Stimulated activated CD4-positive, alpha-beta T cell treated with anti-CD3 and anti-CD28 coated beads, Interleukin-4, amount 100 ng/mL, for 24 hours (primary cell): Measurements from ENCODE around the gene ST6GAL2.

ENCODE experiments used
- DNase-seq: peaks from one replicate; pipeline ENCODE4 v3.0.0-alpha.2; 2020

The ST6GAL2 gene

DNA sequence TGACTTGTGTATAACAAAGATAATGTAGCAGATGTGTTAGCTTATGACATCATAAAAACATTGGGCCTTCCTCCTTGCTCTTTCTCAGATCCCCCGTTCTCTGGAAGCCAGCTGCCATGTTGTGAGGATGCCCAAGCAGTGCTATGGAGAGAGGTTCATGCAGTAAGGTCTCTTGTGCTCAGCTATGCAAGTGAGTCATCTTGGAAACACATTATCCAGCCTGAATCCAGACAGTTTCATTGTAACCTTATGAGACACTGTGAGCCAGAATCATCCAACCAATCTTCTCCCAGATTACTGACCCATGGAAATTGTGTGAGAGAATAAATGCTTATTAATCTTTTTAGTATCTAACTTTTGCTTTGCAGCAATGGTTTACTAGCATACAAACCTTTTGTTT lies 60.8 kb downstream of the ST6GAL2 start:
- no peak for DNase-seq

DNA sequence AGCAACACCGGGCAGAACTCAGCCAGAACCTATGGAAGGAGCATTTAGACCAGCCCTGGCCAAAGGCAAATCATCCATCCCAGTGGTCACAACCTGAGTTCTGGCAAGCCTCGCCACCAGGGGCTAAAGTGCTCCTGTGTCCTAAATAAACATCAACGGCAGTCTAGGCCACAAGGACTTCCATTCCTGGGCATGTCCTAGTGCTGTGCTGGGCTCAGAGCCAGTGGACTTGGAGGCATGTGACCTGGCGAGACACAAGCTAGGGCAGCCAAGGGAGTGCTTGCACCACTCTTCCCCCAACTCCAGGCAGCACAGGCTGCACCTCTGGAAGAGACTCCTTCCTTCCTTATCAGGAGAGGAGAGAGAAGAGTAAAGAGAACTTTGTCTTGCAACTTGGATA lies 69.0 kb downstream of the ST6GAL2 start:
- no peak for DNase-seq

DNA sequence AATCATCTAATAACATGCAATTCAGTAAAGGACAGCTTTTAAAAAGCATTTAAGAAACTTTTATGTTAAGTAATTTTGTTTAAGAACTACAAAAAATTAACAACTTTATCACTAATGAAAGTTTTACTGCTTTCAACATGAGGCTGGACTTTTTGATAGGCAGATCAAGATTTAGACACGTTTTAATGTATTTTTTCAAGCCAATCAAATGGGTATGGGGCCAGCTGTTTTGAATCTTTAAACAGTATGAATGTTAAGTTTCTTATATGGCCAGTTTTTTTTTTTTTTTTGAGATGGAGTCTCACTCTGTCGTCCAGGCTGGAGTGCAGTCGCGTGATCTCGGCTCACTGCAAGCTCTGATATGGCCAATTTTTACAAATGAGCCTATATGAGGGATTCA lies 73.1 kb downstream of the ST6GAL2 start:
- no peak for DNase-seq

DNA sequence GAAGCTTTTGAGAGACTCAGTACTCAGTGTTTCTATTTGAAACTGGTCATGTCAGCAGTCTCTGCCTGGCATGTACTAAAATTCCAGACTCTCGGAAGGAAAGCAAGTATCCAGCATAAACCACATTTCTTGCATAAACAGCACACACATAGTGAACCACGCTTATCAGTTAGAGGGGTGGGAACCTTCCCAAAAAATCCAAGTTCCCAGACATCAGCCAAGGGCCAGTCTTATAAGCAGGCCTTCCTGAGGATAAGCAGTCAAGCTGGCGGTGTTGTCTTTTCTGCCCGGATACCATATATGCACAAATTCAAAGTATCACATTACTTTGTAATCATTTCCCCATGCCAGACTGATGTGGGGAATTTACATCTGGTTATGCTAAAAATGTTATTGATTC lies 73.6 kb downstream of the ST6GAL2 start:
- DNase-seq: no peak

DNA sequence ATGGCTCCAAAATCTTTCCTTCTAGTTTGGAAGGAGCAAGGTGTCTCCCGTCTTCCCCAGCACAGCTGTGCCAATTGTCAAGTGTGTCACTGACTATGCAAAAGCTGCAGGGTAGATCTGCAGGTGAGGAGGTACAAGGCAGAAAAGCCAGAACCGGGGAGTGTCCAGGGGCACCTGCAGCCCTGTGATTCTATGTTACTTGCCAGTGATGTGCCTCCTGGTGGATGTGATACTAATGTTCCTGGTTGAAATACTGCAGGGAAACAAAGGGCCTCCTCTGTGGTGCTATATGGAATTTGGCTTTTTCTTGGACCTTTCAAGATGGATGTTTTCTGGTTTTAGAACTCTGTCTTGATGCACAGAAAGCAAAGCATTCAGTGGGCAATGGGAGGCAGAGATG lies 80.3 kb downstream of the ST6GAL2 start:
- DNase-seq: no peak

DNA sequence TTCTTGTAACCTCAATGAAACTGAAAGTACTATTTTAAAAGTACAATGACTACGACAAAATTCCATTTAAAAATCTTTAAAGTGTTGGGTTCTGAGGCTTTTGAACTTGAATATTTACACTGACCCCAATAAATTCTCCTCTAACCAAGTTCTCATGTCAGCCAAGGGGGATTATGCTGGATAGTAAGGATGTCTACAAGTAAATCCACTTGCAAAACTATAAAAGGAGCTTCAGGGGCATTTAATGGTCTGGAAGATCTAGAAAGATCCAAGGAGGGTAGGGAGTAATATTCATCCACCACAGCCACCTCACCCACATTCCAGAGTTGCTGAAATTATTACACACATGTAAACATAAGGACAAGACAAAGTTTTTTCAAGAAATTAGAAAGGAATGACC lies 81.8 kb downstream of the ST6GAL2 start:
- DNase-seq: no peak

DNA sequence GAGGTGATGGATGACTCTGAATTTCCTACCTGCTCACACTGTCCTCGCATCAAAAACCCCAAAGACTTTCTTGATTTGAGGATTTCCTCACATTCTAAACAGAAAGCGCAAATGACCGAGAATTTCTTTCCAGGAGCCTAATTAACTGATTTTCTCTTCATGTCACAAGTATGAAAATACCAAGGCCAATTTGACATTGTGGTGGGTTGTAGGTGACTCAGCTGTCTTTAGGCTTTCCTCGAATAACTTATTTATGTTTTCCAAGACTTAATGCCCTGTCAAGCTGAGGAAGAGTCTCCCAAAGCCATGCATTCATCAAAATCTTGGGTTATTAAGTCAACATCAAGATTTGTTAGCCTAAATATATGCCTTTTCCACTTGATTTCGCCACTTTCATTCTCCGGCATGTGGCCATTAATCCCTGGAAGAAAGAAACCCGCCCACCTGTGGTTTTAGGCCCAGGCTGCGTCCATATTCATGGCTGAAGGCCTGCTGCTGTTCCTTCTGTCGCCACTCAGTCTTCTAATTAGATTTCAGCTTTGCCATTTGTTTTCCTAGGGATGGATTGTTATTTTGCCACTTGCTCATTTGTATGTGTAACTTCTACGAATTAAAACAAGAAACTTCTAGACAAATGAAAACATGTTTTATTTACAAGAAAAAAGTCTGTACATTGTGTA lies 84.9 kb downstream of the ST6GAL2 start:
- no peak for DNase-seq

DNA sequence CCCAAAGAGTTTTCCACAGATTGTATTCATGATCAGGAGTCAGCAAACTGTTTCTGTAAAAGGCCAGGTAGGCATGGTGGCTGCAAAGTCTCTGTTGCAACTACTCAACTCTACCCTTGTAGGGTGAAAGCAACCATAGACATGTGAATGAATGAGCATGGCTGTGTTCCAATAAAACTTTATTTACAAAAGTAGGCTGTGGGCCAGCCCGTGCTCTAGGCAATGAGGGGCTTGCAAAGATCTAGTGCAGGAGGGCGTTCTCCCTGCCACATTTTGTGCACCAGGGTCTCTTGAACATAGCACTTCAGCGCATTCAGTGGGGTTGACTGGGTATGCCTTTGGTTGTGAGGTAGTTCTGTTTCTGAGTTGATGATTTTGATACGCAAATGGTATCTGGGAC lies 85.8 kb downstream of the ST6GAL2 start:
- no peak for DNase-seq

DNA sequence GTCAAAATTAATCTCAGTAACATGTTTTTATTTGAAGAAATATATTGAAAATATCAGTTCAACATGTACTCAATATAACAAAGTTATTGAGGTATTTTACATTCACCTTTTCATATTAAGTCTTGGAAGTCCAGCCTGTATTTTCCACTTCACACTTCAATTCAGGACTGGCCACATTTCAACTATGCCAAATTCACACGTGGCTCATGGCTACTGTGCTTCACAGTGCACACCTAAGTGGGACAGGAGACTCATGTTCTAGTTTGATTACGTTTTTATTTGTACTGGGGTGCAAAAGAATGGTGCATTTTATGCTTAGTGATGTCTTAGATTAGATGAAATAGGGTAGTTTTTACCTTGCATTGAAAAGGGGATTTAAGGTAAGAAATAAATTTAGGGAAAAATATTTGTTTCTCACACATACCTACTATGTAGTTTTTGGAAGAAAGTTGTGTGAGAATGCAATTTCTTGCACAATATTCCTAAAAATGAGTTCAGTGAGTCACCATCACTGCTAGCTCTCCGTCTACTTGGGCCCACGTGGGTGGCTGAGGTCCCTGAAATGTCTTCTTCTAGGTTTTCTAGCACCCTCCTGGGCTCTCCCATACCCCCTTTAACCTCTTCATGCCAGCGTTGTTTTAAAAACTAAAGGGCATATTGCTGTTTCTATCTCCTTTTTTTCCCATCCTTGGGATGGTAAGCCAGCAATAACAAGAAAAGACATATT lies 87.0 kb downstream of the ST6GAL2 start:
- DNase-seq: no peak

DNA sequence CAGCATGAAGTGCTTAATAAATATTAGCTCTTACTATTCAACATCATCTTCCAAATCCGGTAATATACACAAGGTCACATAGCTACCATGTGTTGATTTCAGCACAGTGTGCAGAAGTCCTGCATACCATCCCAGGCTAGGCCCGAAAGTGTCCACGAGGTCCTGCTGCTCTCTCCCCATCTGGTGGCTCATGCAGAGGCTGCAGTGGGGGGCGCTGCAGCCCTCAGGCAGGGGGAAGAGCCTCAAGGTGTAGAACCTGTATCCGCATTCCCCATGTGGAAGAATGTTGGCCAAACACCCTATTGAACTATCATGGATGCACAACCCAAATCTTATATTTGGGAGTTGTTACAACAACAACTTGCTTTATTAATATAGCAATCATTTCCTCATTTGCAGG lies 88.5 kb downstream of the ST6GAL2 start:
- DNase-seq: no peak

DNA sequence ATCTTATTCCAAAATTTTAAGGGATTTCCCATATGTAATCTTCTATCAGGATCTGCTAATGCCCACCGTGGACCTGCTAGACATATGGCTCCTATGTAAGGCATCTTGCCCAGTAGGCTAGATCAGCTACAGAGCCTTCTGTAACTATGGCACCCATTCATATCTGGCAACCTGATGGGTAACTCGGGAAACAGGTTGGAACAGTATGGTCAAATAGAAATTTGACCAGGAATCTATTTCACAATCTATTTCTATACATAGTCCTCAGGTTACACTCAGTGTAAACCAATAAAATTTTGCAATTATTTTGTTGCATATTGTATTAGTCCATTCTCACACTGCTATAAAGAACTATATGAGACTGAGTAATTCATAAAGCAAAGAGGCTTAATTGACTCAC lies 93.3 kb downstream of the ST6GAL2 start:
- no peak for DNase-seq

DNA sequence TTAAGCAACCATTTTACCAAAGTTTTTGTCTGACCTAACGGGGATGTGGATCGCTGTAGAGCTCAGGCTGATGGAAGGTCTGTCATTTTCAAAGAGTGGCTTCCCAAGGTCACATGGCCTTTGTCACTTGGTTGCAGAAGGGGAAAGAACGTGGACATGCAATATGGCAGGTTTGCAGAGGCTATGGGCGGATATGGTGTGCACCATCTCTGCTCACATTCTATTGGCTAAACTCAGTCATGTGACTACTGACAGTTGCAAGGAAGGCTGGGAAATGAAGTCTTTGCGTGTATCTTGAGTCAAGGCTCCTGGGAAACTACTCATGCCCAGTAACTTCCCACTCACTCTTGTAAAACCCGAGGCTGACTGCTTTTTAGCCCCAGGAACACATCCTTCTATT lies 96.8 kb downstream of the ST6GAL2 start:
- no peak for DNase-seq

DNA sequence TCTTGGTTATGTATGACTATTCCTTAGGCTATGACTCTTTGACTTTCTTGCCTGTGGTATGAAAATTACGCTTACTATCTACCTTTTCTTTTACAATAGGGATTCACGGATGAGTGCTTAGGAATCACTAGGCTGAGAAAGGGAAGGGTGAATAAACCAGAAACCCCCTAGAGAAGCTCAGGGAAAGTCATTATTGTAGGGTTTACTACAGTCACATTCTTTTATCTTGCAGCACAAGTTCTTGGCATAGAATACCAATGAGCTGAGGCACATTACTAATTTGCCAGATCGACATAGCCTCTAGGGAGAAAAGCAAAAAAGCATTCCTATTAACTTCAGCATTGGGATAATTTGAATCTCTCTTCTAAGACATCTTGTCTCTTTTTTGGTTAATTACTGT lies 103.3 kb downstream of the ST6GAL2 start:
- no peak for DNase-seq

DNA sequence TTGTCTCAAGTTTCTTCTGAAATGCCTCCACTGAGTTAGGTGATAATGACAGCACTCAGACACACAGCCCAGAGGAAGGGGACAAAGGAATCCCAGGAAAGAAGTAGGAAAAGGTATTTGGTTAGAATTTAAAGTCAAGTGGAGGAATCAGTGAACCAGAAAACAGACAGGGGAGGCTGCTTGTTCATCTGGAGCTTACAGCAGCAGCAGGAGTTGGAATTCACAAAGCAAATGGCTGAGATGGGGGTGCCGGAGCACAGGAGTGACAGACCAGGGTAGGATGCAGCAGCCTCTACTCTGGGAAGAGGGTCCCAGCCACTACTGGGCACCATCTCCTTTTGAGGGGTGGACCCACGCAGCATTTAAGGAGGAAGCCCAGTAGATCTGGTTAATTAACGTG lies 104.8 kb downstream of the ST6GAL2 start:
- no peak for DNase-seq

DNA sequence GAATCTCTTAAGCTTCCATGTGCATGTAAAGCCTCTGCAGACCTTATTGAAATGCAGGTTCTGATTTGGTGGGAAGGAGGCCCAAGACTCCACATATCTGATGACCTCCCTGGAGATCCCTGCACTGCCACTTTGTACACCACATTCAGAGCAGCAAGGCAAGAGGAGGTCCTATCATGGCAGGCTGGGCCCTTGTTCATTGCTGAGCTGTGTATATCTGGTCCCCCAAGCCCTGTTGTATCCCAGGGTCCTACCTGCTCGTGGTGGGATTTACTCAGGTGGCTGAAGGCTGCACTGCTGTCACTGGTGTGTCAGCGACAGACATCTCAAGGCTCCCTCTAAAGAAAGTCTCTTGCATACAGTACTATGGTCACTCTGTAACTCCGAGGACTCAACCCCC lies 114.2 kb downstream of the ST6GAL2 start:
- no peak for DNase-seq

DNA sequence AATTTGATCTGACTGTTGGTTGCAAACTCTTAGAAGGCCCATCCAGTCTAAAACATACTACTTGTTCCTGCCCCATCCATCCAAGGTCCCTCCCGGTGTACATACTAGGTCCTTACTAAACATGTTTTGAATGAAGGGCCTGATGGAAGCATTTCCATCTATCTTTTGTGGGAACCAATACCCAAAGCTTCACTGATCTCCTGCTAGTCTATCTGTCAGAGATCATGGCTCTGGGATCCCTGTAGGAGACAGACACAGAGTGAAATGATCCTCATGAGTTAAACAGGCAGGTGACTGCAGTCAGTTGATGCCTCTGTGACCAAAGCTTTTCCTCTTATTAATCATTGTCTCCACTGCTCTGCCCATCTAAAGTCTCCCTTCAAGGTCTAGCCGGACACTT lies 115.0 kb downstream of the ST6GAL2 start:
- DNase-seq: no peak

DNA sequence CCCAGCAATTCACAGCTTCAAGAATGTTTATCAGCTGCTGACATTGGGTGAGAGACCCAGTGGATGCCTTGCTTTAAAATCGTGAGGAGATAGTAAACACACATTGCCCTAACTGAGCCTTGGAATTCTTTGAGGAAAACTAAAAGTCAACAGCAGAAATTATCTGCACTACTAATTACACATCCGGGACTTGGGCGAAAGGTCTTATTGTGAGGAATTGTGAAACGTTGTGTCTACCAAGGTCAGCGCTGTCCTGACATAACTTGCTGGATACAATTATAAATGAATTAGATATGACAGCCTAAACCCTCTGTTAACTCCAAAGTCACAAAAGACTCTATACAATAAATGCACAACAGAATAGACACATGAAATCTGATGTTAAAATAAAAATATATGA lies 121.4 kb downstream of the ST6GAL2 start:
- DNase-seq: no peak

DNA sequence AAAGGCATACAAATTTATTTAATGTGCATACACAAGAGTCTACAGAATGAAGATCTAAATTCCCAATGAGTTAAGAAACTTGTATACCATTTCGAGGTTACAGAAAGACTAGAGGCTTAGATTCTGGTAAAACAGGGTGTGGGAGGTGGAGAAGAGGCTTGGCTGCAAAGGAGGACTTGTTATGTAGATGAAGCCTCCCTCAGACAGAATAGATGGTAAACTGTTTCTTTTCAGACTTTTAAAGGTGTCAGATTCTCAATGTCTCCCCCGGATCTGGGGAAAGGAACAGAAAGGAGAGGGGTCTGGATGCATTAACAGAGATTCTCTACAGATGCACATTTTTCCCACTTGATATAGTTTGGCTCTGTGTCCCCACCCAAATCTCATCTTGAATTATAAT lies 126.0 kb downstream of the ST6GAL2 start:
- no peak for DNase-seq

DNA sequence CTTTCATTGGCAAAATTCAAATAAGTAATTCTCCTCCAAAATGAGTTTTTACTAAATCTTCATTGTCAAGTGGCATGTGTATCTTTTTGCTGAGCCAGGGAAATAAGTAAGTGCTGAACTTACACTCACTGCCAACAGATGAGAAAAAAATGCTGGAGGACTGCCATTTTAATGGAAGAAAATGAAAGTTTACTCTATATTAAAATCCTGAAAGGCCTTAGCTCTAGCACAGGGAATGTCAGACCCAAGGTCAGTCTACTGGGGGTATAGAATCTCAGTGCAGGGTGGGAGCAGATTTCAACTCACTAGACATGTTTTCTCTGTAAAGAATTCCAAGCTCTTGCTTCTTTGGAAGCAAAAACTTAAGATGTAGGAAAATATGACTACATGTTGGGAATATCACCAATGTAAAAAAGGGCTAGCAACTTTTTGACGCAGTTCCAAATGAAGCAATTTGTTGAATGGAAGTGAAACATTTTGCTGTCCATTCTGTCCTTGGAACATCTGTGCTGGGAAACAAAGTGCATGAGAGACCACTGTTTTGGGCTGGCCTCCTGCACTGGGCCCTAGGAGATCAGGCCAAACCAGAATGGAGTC lies 127.0 kb downstream of the ST6GAL2 start:
- DNase-seq: no peak
